ENCODE measurements around the gene IL24.

The IL24 gene

DNA sequence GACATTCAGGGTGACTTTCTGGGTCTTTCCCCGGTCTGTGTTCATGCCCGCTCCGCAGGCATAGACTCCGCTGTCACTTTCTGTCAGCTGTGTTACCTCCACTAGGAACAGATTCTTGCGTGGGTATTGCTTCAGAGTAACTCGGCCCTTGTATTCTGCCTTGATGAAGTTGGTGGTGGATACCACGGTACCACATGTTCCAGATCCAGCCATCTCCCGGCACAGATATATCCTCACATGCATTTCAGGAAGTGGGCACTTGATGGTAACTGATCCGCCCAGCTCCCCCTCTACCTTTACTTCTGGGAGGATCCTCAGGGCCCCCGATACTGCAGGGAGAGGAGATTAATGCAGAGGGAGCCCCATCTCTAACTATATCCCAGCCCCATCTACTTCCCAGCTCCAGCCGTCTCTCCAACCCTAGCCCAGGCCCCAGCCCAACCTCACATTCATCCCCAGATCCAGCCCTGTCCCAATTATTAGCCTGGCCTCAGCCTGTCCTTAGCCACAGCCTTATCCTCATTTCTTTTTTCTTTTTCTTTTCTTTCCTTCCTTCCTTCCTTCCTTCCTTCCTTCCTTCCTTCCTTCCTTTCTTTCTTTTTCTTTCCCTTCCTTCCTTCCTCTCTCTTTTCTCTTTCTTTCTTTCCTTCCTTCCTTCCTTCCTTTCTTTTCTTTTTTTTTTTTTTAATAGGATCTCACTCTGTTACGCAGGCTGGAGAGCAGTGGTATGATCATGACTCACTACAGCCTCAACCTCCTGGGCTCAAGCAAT, 16.7 kb downstream of the IL24 start:
- H3K27ac Mint-ChIP-seq: no peak overlapping the region
- no peak overlapping the region for H3K4me3 Mint-ChIP-seq
- H3K9me3 Mint-ChIP-seq: no peaks in the 10 kb centered on the region
- DNase-seq: no peak
- peaks cover 2% of the 10 kb centered on the region for H3K4me1 Mint-ChIP-seq
- TF ChIP-seq, protein P1, sequence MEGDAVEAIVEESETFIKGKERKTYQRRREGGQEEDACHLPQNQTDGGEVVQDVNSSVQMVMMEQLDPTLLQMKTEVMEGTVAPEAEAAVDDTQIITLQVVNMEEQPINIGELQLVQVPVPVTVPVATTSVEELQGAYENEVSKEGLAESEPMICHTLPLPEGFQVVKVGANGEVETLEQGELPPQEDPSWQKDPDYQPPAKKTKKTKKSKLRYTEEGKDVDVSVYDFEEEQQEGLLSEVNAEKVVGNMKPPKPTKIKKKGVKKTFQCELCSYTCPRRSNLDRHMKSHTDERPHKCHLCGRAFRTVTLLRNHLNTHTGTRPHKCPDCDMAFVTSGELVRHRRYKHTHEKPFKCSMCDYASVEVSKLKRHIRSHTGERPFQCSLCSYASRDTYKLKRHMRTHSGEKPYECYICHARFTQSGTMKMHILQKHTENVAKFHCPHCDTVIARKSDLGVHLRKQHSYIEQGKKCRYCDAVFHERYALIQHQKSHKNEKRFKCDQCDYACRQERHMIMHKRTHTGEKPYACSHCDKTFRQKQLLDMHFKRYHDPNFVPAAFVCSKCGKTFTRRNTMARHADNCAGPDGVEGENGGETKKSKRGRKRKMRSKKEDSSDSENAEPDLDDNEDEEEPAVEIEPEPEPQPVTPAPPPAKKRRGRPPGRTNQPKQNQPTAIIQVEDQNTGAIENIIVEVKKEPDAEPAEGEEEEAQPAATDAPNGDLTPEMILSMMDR (IDR thresholded peaks at IDR 0.05): no peak
- H3K36me3 Mint-ChIP-seq (ENCODE audit: low read depth): no peaks in the 10 kb centered on the region
- peaks cover 73% of the 10 kb centered on the region for H3K27me3 Mint-ChIP-seq (ENCODE audit: low read depth, poor library complexity)

GRCh38 chr1:206915030-206915735, 17.9 kb downstream of the IL24 start:
- H3K4me1 Mint-ChIP-seq: no peaks in the 10 kb centered on the region
- H3K36me3 Mint-ChIP-seq (ENCODE audit: low read depth): no peaks in the 10 kb centered on the region
- TF ChIP-seq, protein P1 (IDR thresholded peaks at IDR 0.05): no peak
- no peak for DNase-seq
- no peaks in the 10 kb centered on the region for H3K9me3 Mint-ChIP-seq
- H3K4me3 Mint-ChIP-seq: no peak overlapping the region
- no peak overlapping the region for H3K27ac Mint-ChIP-seq
- peaks cover 65% of the 10 kb centered on the region for H3K27me3 Mint-ChIP-seq (ENCODE audit: low read depth, poor library complexity)

GRCh38 chr1:206916000-206916709, 18.9 kb downstream of the IL24 start:
- Mint-ChIP-seq H3K4me1 (no peaks in the 10 kb centered on the region), H3K9me3 (no peaks in the 10 kb centered on the region), H3K4me3 (no peak overlapping the region), H3K36me3 (ENCODE audit: low read depth) (no peaks in the 10 kb centered on the region), H3K27ac (no peak overlapping the region), H3K27me3 (ENCODE audit: low read depth, poor library complexity) (peaks cover 55% of the 10 kb centered on the region)
- no peak for DNase-seq
- TF ChIP-seq, protein P1 (IDR thresholded peaks at IDR 0.05): no peak

DNA sequence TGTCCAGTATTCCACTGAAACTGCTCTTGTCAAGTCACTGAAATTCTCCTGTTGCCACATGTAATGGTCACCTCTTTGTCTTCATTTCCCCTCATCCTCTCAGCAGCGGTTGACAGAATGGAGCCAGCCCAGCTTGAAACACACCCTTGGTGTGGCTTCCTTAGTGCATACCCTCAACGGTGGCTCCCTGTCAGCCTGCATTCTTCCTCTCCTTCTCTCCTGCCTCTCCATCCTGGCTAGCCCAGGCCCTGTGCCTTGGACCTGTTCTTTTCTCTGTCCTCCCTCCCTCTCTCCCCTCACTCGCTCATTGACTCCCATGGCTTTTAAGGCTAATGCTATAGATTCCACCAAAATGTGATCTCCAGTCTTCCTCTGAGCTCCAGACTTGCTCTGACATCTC, 20.8 kb downstream of the IL24 start:
- TF ChIP-seq, protein P1 (IDR thresholded peaks at IDR 0.05): no peak
- Mint-ChIP-seq H3K36me3 (ENCODE audit: low read depth) (no peaks in the 10 kb centered on the region), H3K27me3 (ENCODE audit: low read depth, poor library complexity) (peaks cover 39% of the 10 kb centered on the region), H3K9me3 (no peaks in the 10 kb centered on the region), H3K4me3 (no peak overlapping the region), H3K27ac (no peak overlapping the region), H3K4me1 (no peaks in the 10 kb centered on the region)
- no peak for DNase-seq

- H3K4me1 Mint-ChIP-seq: no peaks in the 10 kb centered on the region
- no peaks in the 10 kb centered on the region for H3K9me3 Mint-ChIP-seq
- no peak for DNase-seq
- H3K4me3 Mint-ChIP-seq: no peak within 1 kb of the TSS
- no peaks in the 10 kb centered on the region for H3K36me3 Mint-ChIP-seq (ENCODE audit: low read depth)
- peaks cover 7% of the 10 kb centered on the region for H3K27me3 Mint-ChIP-seq (ENCODE audit: low read depth, poor library complexity)
- TF ChIP-seq, protein P1 (IDR thresholded peaks at IDR 0.05): no peak
- no peak within 1 kb of the TSS for H3K27ac Mint-ChIP-seq
Observed at GRCh38 chr1:206921772-206922265, 24.6 kb downstream of the IL24 start, which contains the start of gene FCMR. Gene FCMR, minus strand, starts transcription at chr1:206921941. Its CDS starts 87 bp downstream, at chr1:206921854.
